ENCODE data around the gene NUPR1. TPM values are rescaled to one million over a fixed set of nuclear protein-coding genes. Genes with fewer than 3 reads are reported as not detected.

The NUPR1 gene
- total RNA-seq, 6 experiments from 2014 or later, result 31.9 to 60.3 (median 43.7) TPM

GRCh38 chr16:28543072-28543471 lies 4.3 kb upstream of the NUPR1 start:
- Mint-ChIP-seq H3K36me3 (ENCODE audit: low read depth) (peaks cover under 1% of the 10 kb centered on the region; the same call in 1 of the 2 replicates), H3K9me3 (no peaks in the 10 kb centered on the region), H3K4me3 (no peak overlapping the region), H3K27me3 (ENCODE audit: insufficient read depth) (peaks cover 3% of the 10 kb centered on the region), H3K27ac (no peak overlapping the region), H3K4me1 (ENCODE audit: low read depth) (peaks cover 14% of the 10 kb centered on the region)
- TF ChIP-seq CTCF (IDR thresholded peaks at IDR 0.05), result no peak
- no peak for DNase-seq

GRCh38 chr16:28542646-28543045 lies 3.9 kb upstream of the NUPR1 start:
- H3K27me3 Mint-ChIP-seq (ENCODE audit: insufficient read depth), result no peaks in the 10 kb centered on the region; the same call in none of the 2 replicates
- H3K36me3 Mint-ChIP-seq (ENCODE audit: low read depth), result peaks cover 4% of the 10 kb centered on the region
- H3K4me3 Mint-ChIP-seq, result no peak overlapping the region
- peaks cover 18% of the 10 kb centered on the region for H3K4me1 Mint-ChIP-seq (ENCODE audit: low read depth)
- no peak overlapping the region for H3K27ac Mint-ChIP-seq
- H3K9me3 Mint-ChIP-seq, result no peaks in the 10 kb centered on the region
- no peak for TF ChIP-seq CTCF (IDR thresholded peaks at IDR 0.05)
- DNase-seq, result no peak

- H3K36me3 Mint-ChIP-seq (ENCODE audit: low read depth), result peaks cover 13% of the 10 kb centered on the region
- H3K27ac Mint-ChIP-seq, result no peak overlapping the region
- H3K9me3 Mint-ChIP-seq, result no peaks in the 10 kb centered on the region
- no peak overlapping the region for H3K4me3 Mint-ChIP-seq
- H3K4me1 Mint-ChIP-seq (ENCODE audit: low read depth), result peaks cover 27% of the 10 kb centered on the region
- peaks cover 3% of the 10 kb centered on the region for H3K27me3 Mint-ChIP-seq (ENCODE audit: insufficient read depth)
- no peak for DNase-seq
- no peak for TF ChIP-seq CTCF (IDR thresholded peaks at IDR 0.05)
These were observed 1.6 kb upstream of the NUPR1 start for GRCh38 chr16:28540346-28540745.

GRCh38 chr16:28537964-28538732 lies 626 bp downstream of the NUPR1 start:
- no peak for TF ChIP-seq CTCF (IDR thresholded peaks at IDR 0.05)
- Mint-ChIP-seq H3K36me3 (ENCODE audit: low read depth) (peaks cover 24% of the 10 kb centered on the region), H3K9me3 (no peaks in the 10 kb centered on the region), H3K27me3 (ENCODE audit: insufficient read depth) (peaks cover 4% of the 10 kb centered on the region), H3K4me1 (ENCODE audit: low read depth) (peaks cover 27% of the 10 kb centered on the region), H3K4me3 (peak overlapping the region; percentile 90), H3K27ac (peak overlapping the region; percentile 94)
- no peak for DNase-seq

- Mint-ChIP-seq H3K27ac (no peak overlapping the region), H3K9me3 (no peaks in the 10 kb centered on the region), H3K4me3 (peak overlapping the region; percentile 90; the same call in 1 of the 2 replicates)
These were observed 1.7 kb downstream of the NUPR1 start for GRCh38 chr16:28537076-28537475.

More at GRCh38 chr16:28537076-28537475, 1.7 kb downstream of the NUPR1 start:
- peaks cover 4% of the 10 kb centered on the region for H3K27me3 Mint-ChIP-seq (ENCODE audit: insufficient read depth)
- TF ChIP-seq CTCF (IDR thresholded peaks at IDR 0.05), result no peak
- peaks cover 33% of the 10 kb centered on the region for H3K4me1 Mint-ChIP-seq (ENCODE audit: low read depth)
- peaks cover 24% of the 10 kb centered on the region for H3K36me3 Mint-ChIP-seq (ENCODE audit: low read depth)
- DNase-seq, result no peak
